ENCODE data around the gene EFEMP1.

DNA sequence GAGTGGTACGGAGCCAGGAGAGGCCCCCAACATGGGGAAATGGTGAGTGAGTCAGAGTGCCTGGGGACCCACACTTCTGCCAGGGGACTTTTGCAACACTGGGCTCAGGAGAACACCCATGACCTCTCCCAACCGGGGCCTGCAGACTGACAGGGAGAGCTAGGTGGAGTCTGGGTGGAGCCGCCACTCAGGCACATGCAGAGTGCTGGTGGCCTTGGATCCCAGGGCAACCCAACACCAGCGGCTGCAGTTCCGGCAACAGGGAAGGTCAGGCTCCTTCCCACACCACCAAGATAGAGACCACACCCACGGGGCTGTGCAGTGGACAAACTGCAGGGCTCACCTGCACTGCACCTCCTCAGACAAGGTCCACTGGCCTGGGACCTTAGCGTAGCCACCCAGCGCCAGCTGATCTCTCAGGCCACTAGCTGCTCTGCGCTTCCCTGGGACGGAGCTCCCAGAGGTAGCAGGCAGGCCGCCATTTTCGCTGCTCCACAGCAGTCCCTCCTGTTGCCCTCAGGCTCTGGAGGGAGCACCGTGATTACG lies 99.0 kb downstream of the EFEMP1 start:
- TF ChIP-seq, protein P1, sequence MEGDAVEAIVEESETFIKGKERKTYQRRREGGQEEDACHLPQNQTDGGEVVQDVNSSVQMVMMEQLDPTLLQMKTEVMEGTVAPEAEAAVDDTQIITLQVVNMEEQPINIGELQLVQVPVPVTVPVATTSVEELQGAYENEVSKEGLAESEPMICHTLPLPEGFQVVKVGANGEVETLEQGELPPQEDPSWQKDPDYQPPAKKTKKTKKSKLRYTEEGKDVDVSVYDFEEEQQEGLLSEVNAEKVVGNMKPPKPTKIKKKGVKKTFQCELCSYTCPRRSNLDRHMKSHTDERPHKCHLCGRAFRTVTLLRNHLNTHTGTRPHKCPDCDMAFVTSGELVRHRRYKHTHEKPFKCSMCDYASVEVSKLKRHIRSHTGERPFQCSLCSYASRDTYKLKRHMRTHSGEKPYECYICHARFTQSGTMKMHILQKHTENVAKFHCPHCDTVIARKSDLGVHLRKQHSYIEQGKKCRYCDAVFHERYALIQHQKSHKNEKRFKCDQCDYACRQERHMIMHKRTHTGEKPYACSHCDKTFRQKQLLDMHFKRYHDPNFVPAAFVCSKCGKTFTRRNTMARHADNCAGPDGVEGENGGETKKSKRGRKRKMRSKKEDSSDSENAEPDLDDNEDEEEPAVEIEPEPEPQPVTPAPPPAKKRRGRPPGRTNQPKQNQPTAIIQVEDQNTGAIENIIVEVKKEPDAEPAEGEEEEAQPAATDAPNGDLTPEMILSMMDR (IDR thresholded peaks at IDR 0.05; ENCODE audit: poor library complexity): no peak
- TF ChIP-seq EZH2phosphoT487 (IDR thresholded peaks at IDR 0.05; ENCODE audit: low read depth, severe bottlenecking, unreplicated experiment): no peak

All from hepatocyte (in vitro differentiated cells).